Panc1 (cell line): ENCODE measurements around the gene POLD2.

Experiments
- CTCF ChIP-seq: fragments of 450-650 bp; IDR thresholded peaks from 2 replicates; pipeline ENCODE4 v1.5.1; 2017; ENCODE audit warnings: mild to moderate bottlenecking
- REST ChIP-seq, 2 experiments: IDR thresholded peaks; 2 replicates each; pipeline ENCODE4 v1.6.1; 2011 to 2012; ENCODE audit warnings: low read depth in 2 of 2, control low read depth in 1 of 2, low read length in 1 of 2, mild to moderate bottlenecking in 1 of 2, moderate library complexity in 1 of 2; ENCODE audit not compliant: insufficient read depth in 1 of 2
- SIN3A ChIP-seq: IDR thresholded peaks from 2 replicates; pipeline ENCODE4 v1.6.1; 2012; ENCODE audit warnings: low read depth, mild to moderate bottlenecking, low read length, moderate library complexity, borderline replicate concordance; ENCODE audit not compliant: insufficient read depth
- TCF7L2 ChIP-seq: IDR thresholded peaks from 2 replicates; pipeline ENCODE4 v1.6.1; 2011; ENCODE audit warnings: mild to moderate bottlenecking, low read depth, low read length, inconsistent platforms

- no peak for TF ChIP-seq CTCF
- TF ChIP-seq SIN3A = no peak
- no peak for TF ChIP-seq TCF7L2
- no peak for TF ChIP-seq REST (IDR thresholded peaks at IDR 0.05; ENCODE audit: insufficient read depth in 1 of 2, low read depth in 2 of 2, low read length in 1 of 2)
Measured at GRCh38 chr7:44147026-44147991, 24.0 kb upstream of the POLD2 start.
